Adrenal gland (tissue), 5 donors: Measurements from ENCODE around the gene VAMP3.

Experiments
- POLR2A ChIP-seq, 2 donors: fragments of 450-650 bp; IDR thresholded peaks; one replicate each; pipeline ENCODE4 v1.6.1; 2017; ENCODE audit warnings: antibody characterized with exemption in 2 of 2, mild to moderate bottlenecking in 2 of 2, moderate library complexity in 1 of 2
- TF ChIP-seq, protein P1 (sequence below), 6 experiments: fragments of 450-650 bp in 4 of 6; fragments of 200-600 bp in 2 of 6; sonication (generic) in 1 of 6; IDR thresholded peaks; 1 replicate in 5 of 6; 2 replicates in 1 of 6; pipeline versions ENCODE4 v1.5.1 to v1.8.0; 2016 to 2021; ENCODE audit warnings: antibody characterized with exemption in 6 of 6, mild to moderate bottlenecking in 2 of 6, moderate library complexity in 1 of 6
- donor health status: DM: no; HTN: no; CAD: no.

DNA sequence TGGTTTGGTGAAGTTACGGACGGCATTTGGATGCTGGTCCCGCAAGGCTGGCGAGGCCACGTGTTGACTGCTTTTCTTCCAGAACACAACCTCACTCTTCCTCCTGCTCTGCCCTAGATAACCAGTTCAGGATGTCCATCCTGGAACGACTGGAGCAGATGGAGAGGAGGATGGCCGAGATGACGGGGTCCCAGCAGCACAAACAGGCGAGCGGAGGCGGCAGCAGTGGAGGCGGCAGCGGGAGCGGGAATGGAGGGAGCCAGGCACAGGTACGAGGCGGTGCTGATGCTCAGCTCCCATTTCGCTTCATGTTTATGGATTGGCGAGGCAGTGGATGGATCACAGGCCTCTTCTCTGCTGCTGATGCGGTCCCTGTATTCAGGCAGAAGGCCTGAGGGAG is 38.8 kb upstream of the VAMP3 start:
- no peak for TF ChIP-seq POLR2A (IDR thresholded peaks at IDR 0.05)
- TF ChIP-seq, protein P1, sequence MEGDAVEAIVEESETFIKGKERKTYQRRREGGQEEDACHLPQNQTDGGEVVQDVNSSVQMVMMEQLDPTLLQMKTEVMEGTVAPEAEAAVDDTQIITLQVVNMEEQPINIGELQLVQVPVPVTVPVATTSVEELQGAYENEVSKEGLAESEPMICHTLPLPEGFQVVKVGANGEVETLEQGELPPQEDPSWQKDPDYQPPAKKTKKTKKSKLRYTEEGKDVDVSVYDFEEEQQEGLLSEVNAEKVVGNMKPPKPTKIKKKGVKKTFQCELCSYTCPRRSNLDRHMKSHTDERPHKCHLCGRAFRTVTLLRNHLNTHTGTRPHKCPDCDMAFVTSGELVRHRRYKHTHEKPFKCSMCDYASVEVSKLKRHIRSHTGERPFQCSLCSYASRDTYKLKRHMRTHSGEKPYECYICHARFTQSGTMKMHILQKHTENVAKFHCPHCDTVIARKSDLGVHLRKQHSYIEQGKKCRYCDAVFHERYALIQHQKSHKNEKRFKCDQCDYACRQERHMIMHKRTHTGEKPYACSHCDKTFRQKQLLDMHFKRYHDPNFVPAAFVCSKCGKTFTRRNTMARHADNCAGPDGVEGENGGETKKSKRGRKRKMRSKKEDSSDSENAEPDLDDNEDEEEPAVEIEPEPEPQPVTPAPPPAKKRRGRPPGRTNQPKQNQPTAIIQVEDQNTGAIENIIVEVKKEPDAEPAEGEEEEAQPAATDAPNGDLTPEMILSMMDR (IDR thresholded peaks at IDR 0.05) = no peak
